GM12873 (cell line): ENCODE results near the gene FLNB.

Experiments used
- TF ChIP-seq, protein P1 (sequence below): IDR thresholded peaks from 2 replicates; pipeline ENCODE4 v1.5.1; 2012; ENCODE audit warnings: low read depth, mild to moderate bottlenecking, moderate library complexity, low read length, control low read depth; ENCODE audit not compliant: insufficient read depth; ENCODE audit errors: missing control alignments

FLNB gene

DNA sequence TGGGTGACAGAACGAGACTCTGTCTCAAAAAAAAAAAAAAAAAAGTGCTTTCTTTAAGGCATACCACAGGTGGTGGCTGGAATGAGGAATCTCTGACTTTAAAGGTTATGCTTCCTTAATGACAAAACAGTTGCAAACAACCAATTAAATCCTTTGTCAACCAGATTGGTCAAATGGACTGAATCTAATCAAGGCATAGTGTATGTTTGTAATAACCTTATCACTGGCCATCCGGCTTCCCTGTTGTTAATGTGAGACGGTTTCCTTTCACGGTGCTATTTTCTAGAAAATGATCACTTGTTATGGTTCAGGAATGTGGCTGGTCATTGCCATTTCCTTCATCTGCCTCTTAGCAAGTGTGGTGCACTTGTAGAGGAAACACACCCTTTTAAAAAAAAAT is 75.9 kb downstream of the FLNB start:
- TF ChIP-seq, protein P1, sequence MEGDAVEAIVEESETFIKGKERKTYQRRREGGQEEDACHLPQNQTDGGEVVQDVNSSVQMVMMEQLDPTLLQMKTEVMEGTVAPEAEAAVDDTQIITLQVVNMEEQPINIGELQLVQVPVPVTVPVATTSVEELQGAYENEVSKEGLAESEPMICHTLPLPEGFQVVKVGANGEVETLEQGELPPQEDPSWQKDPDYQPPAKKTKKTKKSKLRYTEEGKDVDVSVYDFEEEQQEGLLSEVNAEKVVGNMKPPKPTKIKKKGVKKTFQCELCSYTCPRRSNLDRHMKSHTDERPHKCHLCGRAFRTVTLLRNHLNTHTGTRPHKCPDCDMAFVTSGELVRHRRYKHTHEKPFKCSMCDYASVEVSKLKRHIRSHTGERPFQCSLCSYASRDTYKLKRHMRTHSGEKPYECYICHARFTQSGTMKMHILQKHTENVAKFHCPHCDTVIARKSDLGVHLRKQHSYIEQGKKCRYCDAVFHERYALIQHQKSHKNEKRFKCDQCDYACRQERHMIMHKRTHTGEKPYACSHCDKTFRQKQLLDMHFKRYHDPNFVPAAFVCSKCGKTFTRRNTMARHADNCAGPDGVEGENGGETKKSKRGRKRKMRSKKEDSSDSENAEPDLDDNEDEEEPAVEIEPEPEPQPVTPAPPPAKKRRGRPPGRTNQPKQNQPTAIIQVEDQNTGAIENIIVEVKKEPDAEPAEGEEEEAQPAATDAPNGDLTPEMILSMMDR, result no peak

DNA sequence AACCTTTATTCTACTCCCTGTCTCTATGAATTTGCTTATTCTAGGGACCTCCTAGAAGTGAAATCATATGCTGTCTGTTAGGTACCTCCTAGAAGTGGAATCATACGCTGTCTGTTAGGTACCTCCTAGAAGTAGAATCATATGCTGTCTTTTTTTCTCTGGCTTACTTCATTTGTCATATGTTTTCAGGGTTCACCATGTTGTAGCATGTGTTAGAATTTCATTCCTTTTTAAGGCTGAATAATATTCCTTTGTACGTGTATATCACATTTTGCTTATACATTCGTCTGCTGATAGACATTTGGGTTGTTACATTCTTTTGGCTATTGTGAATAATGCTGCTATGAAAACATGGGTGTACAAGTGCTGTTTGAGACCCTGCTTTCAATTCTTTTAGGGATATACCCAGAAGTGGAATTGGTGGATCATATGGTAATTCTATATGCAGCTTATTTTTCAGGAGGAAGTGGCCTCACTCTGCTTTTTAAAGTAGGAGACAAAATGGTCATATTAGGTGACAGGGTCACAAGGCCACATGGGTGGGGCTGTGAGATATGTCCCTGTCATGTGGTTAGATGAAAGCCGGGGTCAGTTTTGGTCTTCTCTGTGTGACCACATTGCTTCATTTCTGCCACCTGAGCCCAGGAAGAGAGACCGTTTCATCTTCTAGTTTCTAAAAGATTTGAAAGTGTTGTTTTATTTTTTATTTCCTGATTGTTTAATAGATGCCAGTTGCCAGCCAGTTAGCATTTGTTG is 76.7 kb downstream of the FLNB start:
- TF ChIP-seq, protein P1, result no peak

DNA sequence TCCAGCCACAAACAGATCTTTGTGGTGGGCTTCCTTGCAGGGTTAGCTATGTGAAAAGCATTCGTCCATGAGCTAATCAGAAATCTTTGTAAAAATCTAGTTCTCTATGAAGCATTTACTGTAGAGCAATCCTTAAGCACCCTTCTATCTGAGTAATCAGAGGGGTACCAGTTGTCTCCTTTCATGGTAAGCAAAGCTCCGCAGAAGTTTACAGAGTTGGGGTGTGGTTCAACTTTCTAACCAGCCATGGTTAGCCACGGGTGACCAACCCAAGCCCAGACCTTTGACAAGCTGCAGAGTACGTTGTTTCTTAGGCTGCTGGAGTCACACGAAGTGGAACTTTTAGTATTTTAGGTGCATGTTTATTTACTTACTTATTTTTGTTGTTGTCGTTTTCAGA is 77.4 kb downstream of the FLNB start:
- TF ChIP-seq, protein P1, result no peak

DNA sequence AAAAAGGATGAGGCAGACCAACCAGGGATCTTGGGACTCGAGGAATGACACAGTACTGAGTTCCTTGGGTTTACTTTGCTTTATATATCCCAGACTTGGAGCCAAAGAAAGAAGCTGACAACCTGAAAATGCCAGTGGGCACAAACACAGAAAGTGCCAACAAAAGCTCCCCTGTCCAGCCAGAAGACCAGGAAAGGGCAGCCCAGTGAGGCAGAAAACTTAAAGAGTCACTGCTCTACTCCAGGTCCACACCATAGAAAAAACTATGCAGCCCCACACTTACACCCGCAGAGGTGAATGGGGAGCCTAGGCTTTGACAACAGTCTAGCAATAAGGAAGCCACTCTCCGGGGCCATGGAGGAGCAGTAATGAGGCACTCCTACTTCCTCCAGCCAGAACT is 80.3 kb downstream of the FLNB start:
- TF ChIP-seq, protein P1, result no peak

GRCh38 chr3:58090351-58090750 is 82.1 kb downstream of the FLNB start:
- TF ChIP-seq, protein P1, result no peak

- TF ChIP-seq, protein P1, result no peak
These were observed 84.3 kb downstream of the FLNB start for GRCh38 chr3:58092521-58092920.

GRCh38 chr3:58093574-58094195 is 85.5 kb downstream of the FLNB start:
- TF ChIP-seq, protein P1, result no peak
